ENCODE results near the gene SLC9A1.

Gene SLC9A1

GRCh38 chr1:27095576-27095975, 59.3 kb downstream of the SLC9A1 start:
- no peak for DNase-seq
- intact Hi-C loops (cut with DNase I) = no loop called here

GRCh38 chr1:27092888-27093287, 62.0 kb downstream of the SLC9A1 start:
- no peak for DNase-seq
- intact Hi-C loops (cut with DNase I) = no loop called here

DNA sequence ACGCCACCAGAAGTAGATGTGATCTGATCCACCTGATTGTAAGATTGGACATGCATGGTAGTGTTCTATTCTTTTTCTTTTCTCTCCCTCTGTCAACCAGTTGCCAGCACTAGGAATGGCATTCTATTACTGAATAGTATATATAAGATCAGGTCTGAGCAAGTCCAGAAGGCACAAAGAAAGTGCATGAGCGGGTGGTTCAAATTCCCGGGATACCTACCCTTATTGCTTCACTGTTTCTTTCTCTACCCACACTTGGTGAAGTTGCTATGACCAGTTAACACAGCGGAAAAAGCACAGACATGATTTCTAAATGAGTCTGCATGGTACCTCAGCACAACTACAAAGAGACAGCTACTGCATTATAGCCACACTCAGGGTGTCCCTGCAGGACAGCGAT, 64.0 kb downstream of the SLC9A1 start:
- DNase-seq = no peak
- intact Hi-C loops (cut with DNase I) = no loop called here

- intact Hi-C loops (cut with DNase I) = no loop called here
- DNase-seq = peak in 4 of 42 donors; percentile 19 to 56 (median 49)
Measured at GRCh38 chr1:27087371-27088220, 67.3 kb downstream of the SLC9A1 start.

- DNase-seq = no peak
- intact Hi-C loops (cut with DNase I) = no loop called here
Measured at GRCh38 chr1:27086628-27087027, 68.3 kb downstream of the SLC9A1 start.

DNA sequence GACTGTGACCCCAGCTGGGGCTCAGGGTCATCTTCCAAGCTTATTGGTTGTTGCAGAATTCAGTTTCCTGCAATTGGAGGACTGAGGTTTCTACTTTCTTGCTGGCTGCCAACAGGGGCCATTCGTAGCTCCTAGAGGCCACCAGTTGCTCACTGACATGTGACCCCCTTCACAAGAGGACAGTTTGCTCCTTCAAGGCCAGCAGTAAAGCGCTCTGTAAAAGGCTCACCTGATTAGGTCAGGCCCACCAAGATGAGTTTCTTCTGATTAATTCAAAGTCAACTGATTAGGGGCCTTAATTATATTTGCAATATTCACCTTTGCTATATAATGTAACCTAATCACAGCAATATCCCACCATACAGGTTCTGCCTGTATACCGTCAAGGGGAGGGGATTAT, 68.9 kb downstream of the SLC9A1 start:
- no peak for DNase-seq
- intact Hi-C loops (cut with DNase I) = no loop called here

GRCh38 chr1:27084107-27084506, 70.8 kb downstream of the SLC9A1 start:
- intact Hi-C loops (cut with DNase I) = no loop called here
- DNase-seq = no peak

DNA sequence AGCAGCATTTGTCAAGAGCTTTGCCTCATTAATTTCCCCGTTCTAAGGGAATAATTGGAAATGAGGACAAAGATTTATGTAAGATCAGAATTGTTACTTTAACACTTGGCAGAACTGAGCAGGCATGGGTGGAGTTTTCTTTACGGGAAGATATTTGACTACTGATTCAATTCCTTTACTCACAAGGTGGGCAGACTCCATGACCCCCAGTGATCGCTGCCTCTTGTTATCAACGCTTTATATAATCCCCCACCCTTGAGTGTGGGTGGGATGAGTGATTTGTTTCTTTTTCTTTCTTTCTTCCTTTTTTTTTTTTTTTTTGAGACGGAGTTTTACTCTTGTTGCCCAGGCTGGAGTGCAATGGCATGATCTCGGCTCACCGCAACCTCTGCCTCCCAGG, 77.0 kb downstream of the SLC9A1 start:
- intact Hi-C loops (cut with DNase I) = no loop called here
- DNase-seq = peak in 30 of 42 donors; percentile 11 to 82 (median 48)

GRCh38 chr1:27076803-27077202, 78.1 kb downstream of the SLC9A1 start:
- intact Hi-C loops (cut with DNase I) = no loop called here
- no peak for DNase-seq

GRCh38 chr1:27074175-27074780, 80.6 kb downstream of the SLC9A1 start:
- intact Hi-C loops (cut with DNase I) = no loop called here
- DNase-seq = no peak

DNA sequence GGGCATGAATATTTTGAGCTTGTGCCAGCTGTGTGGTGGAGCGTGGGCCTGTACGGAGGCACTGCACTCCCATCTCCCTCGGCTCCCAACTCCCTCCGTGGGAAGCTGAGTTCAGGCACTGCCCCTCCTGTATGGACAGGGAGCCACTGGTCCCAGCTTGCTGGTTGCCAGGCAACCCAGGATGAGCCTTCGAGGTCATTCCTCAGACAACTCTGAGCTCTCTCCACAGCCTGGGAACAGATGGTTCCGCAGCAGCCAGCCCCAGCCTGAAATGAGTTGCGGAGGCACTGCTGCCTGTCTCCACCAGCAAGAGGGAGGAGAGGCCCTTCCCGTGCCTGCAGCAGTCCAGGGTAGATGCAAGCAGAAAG, 83.9 kb downstream of the SLC9A1 start:
- peak in 12 of 42 donors; percentile 5 to 40 (median 16) for DNase-seq
- intact Hi-C loops (cut with DNase I) = no loop called here

DNA sequence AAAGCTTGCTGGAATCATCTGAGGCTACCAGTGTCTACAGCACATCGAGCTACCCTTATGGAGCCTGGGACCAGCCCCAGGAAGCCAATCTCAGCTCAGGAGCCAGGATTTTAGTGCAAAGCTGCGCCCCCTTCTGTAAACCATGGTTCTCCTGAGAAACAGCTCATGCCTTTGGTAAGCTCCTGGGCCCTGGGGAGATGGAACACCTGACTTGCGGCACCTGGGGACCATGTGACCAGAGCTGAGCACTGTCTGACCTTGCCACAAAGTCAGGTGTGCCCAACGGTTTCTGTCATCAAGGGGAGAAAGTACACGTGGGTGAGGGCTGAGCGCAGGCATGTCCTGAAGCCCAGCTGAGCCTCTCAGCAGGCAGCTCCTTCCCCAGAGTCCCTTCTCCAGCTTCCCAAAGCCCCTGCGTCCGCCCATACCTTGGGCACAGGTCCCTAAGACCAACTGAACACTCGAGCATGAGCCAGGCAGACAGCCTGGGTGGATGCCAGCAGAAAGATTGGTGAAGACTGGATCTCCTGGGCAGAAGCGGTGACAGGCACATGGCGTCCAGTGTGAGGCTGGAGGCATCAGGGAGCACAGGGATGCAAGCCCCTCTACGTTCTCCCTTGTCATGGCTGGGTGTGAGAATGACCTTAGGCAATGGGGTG, 84.4 kb downstream of the SLC9A1 start:
- no peak for DNase-seq
- intact Hi-C loops (cut with DNase I) = no loop called here

- intact Hi-C loops (cut with DNase I) = no loop called here
- DNase-seq = no peak
Measured at GRCh38 chr1:27068922-27069321, 86.0 kb downstream of the SLC9A1 start.

DNA sequence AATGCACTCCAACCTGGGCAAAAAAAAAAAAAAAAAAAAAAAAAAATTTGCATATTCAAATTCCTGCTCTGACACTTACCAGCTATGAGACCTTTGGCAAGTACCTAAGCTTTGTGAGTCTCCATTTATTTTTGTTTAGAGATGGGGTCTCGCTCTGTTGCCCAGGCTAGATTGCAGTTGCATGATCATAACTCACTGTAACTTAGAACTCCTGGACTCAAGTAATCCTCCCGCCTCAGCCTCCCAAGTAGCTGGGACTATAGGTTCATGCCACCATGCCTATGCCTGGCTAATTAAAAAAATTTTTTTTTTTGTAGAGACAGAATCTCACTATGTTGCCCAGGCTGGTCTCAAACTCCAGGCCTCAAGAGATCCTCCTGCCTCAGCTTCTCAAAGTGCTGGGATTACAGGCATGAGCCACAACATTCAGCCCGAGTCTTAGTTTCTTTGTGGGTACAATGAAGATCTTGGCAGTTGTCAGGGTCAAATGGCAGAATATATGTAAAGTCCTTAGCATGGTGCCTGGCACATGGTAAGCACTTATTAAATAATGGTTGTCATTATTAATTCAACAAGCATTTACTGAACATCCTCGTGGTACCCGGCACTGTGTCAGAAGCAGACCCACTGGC, 88.8 kb downstream of the SLC9A1 start:
- intact Hi-C loops (cut with DNase I) = no loop called here
- no peak for DNase-seq

GRCh38 chr1:27060891-27061290, 94.0 kb downstream of the SLC9A1 start:
- intact Hi-C loops (cut with DNase I) = no loop called here
- no peak for DNase-seq

DNA sequence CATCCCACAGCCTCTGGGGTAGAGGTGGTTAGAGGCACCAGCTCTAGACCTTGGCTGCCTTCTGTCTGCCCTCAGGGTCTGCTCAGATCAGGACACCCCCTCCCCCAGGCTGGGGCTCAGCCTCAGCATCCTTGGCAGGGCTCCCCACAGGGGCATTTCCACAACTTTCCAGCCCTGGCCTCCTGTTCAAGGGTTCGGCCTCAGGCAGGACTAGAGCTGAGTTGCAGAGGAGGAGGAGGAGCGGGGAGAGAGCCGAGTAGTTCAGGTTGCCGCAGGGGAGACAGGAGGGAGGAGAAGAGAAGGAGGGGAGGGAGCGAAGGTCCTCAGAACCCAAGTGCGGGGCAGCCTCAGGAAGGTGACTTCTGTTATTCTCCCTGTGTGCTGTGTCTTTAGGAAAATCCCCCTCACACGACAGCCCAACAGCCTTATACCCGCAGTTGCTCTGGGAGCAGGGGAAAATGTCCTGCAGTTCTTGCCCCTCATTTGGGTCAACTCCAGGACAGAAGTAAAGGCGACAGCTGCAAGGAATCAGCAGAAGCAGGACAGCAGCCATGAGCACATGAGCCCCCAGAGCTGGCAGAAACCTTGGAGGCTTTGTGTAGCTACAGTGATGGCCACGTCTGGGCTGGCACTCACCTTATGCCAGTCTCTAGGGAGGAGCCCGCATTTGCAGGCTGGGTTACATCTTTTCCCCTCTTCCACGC, 95.8 kb downstream of the SLC9A1 start:
- intact Hi-C loops (cut with DNase I) = no loop called here
- DNase-seq = no peak

DNA sequence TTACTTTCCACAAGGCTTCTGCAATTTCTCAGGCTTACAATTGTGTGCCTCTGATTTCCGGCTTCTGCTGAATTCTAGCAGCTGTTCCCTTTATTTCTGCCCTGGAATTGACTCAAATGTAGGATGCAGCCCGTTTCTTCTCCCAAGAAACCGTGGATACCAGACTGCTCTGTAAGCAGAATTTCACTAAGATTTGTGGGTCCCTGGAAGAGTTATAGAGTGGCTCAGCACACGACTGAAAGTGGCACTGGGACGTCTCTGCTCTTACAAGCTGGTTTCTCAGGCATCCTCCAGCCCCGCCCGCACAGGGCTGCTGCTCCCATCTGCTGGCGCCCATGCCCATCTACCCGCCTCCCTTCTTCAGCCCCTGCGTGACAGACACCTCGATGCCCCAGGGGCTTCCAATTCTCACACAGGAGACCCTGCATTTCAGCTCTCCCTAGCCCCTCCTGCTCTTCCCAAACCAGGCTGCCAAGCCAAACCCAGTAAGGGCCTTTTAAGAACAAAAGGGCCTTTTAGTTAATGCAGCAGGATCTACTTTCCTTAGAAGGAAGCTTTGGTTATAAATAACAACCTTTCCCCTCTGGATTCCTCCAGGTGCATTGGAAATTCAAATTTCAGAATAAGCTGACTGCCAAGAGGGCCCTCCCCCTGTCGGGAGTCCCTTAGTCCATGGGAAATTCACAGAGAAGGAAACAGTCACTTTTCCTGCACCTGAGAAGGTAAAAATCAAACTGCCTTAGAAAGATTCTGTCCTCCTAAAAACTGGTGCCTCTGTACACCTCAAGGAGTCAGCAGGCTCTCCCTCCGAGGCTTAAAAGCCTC, 96.9 kb downstream of the SLC9A1 start:
- peak in 10 of 42 donors; percentile 10 to 53 (median 14) for DNase-seq
- intact Hi-C loops (cut with DNase I) = no loop called here

GRCh38 chr1:27057389-27057788, 97.5 kb downstream of the SLC9A1 start:
- DNase-seq = no peak
- intact Hi-C loops (cut with DNase I) = no loop called here

Measured in head of caudate nucleus (tissue), 42 donors.